Measurements from ENCODE around the gene YWHAE.
"Not testable (repeated sequence)": the region's sequence is repeated elsewhere in the genome, so short reads cannot be mapped to it uniquely, and the experiment has no call there.

Gene YWHAE

DNA sequence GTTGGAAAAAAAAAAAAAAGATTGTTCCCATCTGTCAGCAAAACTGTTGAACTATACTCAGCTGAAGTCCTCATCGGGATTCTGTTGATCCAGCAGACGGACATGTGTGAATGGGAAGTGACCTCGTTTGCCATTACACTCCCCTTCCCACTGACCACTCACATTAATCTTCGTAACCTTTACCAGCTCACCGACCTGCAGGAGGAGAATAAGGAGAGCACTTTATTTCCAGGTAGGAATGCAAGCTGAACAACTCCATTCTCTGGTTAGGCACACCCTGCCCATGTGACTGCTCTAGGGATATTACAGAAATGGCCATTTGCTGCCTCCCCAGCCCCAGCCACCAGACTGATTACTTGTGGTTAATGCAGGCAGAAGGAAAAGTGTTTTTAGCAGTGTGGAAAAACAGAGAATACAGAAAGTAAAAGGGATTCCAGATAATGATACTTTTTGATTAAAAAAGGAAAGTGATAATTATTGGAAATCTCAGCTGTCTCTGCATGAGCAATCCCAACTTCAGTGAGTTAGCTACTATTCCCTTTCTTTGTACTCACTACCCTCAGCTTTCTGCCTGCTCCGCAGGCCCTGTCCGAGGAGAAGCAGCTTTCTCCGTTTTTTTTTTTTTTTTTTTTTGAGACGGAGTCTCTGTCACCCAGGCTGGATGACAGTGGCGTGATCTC lies 23.6 kb upstream of the YWHAE start:
- peaks cover 11% of the 10 kb centered on the region for H3K36me3 ChIP-seq (ENCODE audit: control insufficient read depth, insufficient read depth, low read length)
- H3K9ac ChIP-seq (ENCODE audit: low read depth, low read length): no peak overlapping the region
- no peaks in the 10 kb centered on the region for H3K27me3 ChIP-seq (ENCODE audit: control insufficient read depth, insufficient read depth, low read length)
- no peak overlapping the region for H3K4me3 ChIP-seq (ENCODE audit: low read depth, low read length)
- H3K4me1 ChIP-seq (ENCODE audit: control insufficient read depth, insufficient read depth, low read length): no peaks in the 10 kb centered on the region
- H3K9me3 ChIP-seq (ENCODE audit: control insufficient read depth, insufficient read depth, low read length): no peaks in the 10 kb centered on the region

DNA sequence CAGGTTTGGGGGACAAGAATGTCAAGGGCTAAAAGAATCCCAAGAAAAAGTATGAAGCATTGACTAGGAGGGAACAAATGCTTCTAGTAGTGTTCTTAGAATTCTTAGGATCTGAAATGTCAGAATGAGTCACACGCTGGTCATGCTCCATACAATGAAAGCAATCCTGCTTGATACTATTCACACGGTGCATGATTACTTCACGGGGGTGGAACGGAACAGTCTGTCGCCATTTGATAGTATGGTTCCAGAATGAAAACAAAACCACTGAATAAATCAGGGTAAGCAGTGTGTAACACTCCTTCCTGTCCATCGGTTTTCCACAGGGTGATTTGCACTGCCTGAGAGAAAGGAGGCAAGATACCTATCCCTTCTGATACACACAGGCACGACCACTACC lies 22.9 kb upstream of the YWHAE start:
- Histone ChIP-seq H3K27me3 (ENCODE audit: control insufficient read depth, insufficient read depth, low read length) (no peaks in the 10 kb centered on the region), H3K9ac (ENCODE audit: low read depth, low read length) (no peak overlapping the region), H3K4me3 (ENCODE audit: low read depth, low read length) (no peak overlapping the region), H3K36me3 (ENCODE audit: control insufficient read depth, insufficient read depth, low read length) (peaks cover 11% of the 10 kb centered on the region), H3K4me1 (ENCODE audit: control insufficient read depth, insufficient read depth, low read length) (no peaks in the 10 kb centered on the region), H3K9me3 (ENCODE audit: control insufficient read depth, insufficient read depth, low read length) (no peaks in the 10 kb centered on the region)

DNA sequence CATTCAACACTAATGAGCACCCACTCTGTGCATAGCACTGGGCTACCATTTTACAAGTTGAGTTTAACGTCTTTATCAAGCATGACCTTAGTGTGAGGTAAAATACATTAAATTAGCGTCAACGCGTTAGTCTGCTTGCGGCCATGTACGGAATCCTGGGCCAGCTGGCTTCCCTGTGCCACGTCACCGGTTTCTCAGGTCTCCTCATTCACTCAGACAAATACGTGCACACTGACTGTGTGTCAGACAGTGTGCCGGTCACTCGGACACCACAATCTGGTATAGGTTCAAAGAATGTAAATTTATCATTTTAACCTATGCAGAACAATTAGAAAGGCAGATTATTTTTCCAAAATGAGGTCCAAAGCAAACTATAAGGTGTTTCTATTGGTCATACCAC lies 21.4 kb upstream of the YWHAE start:
- H3K27me3 ChIP-seq (ENCODE audit: control insufficient read depth, insufficient read depth, low read length): no peaks in the 10 kb centered on the region
- H3K9ac ChIP-seq (ENCODE audit: low read depth, low read length): no peak overlapping the region
- H3K9me3 ChIP-seq (ENCODE audit: control insufficient read depth, insufficient read depth, low read length): no peaks in the 10 kb centered on the region
- H3K36me3 ChIP-seq (ENCODE audit: control insufficient read depth, insufficient read depth, low read length): peaks cover 11% of the 10 kb centered on the region
- H3K4me1 ChIP-seq (ENCODE audit: control insufficient read depth, insufficient read depth, low read length): no peaks in the 10 kb centered on the region
- no peak overlapping the region for H3K4me3 ChIP-seq (ENCODE audit: low read depth, low read length)

DNA sequence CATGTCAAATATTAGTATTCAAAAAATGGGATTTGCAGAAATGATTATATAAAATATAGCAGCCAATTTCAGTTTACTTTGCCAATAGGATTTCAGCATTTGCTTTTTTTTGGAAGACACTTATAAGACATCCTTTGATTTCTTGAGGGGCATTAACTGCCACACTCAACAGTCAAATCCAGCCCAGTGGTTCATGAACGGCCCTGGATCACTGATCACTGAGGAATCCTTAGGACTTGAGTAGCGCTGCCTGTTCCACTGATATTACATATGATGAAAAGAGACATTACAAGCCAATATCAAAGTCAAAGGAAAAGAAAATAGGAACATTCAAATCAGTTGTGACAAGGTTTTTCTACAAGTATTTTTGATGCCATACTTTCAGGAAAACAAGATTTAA lies 21.0 kb upstream of the YWHAE start:
- H3K27me3 ChIP-seq (ENCODE audit: control insufficient read depth, insufficient read depth, low read length): no peaks in the 10 kb centered on the region
- no peak overlapping the region for H3K9ac ChIP-seq (ENCODE audit: low read depth, low read length)
- no peak overlapping the region for H3K4me3 ChIP-seq (ENCODE audit: low read depth, low read length)
- peaks cover 11% of the 10 kb centered on the region for H3K36me3 ChIP-seq (ENCODE audit: control insufficient read depth, insufficient read depth, low read length)
- H3K4me1 ChIP-seq (ENCODE audit: control insufficient read depth, insufficient read depth, low read length): no peaks in the 10 kb centered on the region
- H3K9me3 ChIP-seq (ENCODE audit: control insufficient read depth, insufficient read depth, low read length): no peaks in the 10 kb centered on the region

DNA sequence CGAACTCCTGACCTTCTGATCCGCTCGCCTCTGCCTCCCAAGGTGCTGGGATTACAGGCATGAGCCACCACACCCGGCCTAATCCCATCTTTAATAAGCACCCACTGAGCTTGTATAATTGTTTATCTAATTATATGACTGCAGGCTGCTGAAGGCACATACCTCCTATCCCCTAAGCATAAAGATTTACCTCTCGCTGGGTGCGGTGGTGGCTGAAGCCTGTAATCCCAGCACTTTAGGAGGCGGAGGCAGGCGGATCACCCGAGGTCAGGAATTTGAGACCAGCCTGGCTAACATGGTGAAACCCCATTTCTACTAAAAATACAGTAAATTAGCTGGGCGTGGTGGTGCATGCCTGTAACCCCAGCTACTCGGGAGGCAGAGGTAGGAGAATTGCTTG lies 20.1 kb upstream of the YWHAE start:
- Histone ChIP-seq H3K4me1 (ENCODE audit: control insufficient read depth, insufficient read depth, low read length) (no peaks in the 10 kb centered on the region), H3K4me3 (ENCODE audit: low read depth, low read length) (no peak overlapping the region), H3K9me3 (ENCODE audit: control insufficient read depth, insufficient read depth, low read length) (no peaks in the 10 kb centered on the region), H3K36me3 (ENCODE audit: control insufficient read depth, insufficient read depth, low read length) (peaks cover 11% of the 10 kb centered on the region), H3K9ac (ENCODE audit: low read depth, low read length) (no peak overlapping the region), H3K27me3 (ENCODE audit: control insufficient read depth, insufficient read depth, low read length) (no peaks in the 10 kb centered on the region)

DNA sequence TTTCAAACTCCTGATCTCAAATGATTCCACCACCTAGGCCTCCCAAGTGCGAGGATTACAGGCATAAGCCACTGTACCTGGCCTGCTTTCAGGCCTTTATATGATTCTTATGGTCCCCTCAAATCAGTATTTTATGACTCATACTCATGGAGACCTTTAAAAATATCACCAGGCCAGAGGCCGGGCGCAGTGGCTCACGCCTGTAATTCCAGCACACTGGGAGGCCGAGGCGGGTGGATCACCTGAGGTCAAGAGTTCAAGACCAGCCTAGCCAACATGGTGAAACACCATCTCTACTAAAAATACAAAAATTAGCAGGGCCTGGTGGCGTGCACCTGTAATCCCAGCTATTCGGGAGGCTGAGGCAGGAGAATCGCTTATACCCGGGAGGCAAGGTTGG lies 18.5 kb upstream of the YWHAE start:
- H3K9me3 ChIP-seq (ENCODE audit: control insufficient read depth, insufficient read depth, low read length); H3K4me3 ChIP-seq (ENCODE audit: low read depth, low read length); H3K27me3 ChIP-seq (ENCODE audit: control insufficient read depth, insufficient read depth, low read length); H3K9ac ChIP-seq (ENCODE audit: low read depth, low read length); H3K36me3 ChIP-seq (ENCODE audit: control insufficient read depth, insufficient read depth, low read length); H3K4me1 ChIP-seq (ENCODE audit: control insufficient read depth, insufficient read depth, low read length): not testable (repeated sequence)

DNA sequence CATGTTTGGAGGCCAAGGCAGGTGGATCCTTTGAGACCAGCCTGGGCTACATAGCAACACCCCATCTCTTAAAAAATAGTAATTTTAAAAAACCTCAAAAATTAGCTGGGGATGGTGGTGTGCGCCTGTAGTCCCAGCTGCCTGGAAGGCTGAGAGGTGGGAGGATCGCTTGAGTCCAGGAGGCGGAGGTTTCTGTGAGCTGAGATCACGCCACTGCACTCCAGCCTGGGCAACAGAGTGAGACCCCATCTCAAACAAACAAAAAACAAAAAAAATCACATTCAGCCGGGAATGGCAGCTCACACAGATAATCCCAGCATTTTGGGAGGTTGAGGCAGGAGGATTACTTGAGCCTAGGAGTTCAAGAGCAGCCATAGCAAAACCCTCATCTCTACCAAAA lies 16.4 kb upstream of the YWHAE start:
- no peaks in the 10 kb centered on the region for H3K27me3 ChIP-seq (ENCODE audit: control insufficient read depth, insufficient read depth, low read length)
- H3K36me3 ChIP-seq (ENCODE audit: control insufficient read depth, insufficient read depth, low read length): peaks cover 1% of the 10 kb centered on the region
- no peak overlapping the region for H3K4me3 ChIP-seq (ENCODE audit: low read depth, low read length)
- H3K9me3 ChIP-seq (ENCODE audit: control insufficient read depth, insufficient read depth, low read length): no peaks in the 10 kb centered on the region
- H3K9ac ChIP-seq (ENCODE audit: low read depth, low read length): no peak overlapping the region
- H3K4me1 ChIP-seq (ENCODE audit: control insufficient read depth, insufficient read depth, low read length): no peaks in the 10 kb centered on the region

DNA sequence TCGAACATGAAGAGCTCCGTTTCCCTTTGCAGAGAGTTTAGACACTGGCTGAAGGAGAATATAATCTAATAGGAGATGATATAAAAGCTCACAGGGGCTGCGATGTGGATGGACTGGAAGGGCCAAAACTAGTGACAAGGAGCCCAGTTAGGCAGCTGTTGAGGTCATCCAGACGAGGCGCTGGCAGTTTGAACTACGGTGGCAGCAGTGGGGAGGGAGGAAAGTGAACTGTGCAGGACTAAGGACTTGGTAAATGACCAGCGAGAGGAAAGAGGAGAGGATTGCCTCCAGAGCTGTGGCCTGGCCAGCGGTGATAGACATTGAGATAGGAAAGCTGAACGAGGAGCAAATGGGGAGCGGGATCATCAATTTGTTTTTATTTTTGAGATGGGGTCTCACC lies 14.6 kb upstream of the YWHAE start:
- no peaks in the 10 kb centered on the region for H3K27me3 ChIP-seq (ENCODE audit: control insufficient read depth, insufficient read depth, low read length)
- H3K9me3 ChIP-seq (ENCODE audit: control insufficient read depth, insufficient read depth, low read length): no peaks in the 10 kb centered on the region
- no peaks in the 10 kb centered on the region for H3K36me3 ChIP-seq (ENCODE audit: control insufficient read depth, insufficient read depth, low read length)
- no peak overlapping the region for H3K9ac ChIP-seq (ENCODE audit: low read depth, low read length)
- H3K4me3 ChIP-seq (ENCODE audit: low read depth, low read length): no peak overlapping the region
- no peaks in the 10 kb centered on the region for H3K4me1 ChIP-seq (ENCODE audit: control insufficient read depth, insufficient read depth, low read length)

DNA sequence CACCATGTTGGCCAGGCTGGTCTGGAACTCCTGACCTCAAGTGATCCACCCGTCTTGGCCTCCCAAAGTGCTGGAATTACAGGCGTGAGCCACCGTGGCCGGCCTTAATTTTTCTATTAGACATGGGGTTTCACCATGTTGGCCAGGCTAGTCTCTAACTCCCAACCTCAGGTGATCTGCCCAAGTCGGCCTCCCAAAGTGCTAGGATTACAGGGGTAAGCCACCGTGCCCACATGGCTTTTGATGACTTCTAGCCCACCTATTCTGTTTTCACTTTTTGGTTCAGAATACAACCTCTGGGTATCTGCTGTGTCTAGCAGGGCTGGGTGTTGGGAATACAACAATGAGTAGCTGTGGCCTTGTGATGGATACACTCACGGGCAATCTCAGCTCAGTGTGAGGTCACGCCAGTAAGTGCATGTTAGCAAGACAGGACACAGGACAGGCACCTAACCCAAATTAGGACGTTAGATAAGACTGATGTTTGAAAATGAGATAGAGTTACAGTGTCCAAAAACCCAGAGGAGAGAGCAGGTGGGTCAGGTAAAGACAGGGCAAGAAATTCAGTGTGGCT lies 14.1 kb upstream of the YWHAE start:
- Histone ChIP-seq H3K36me3 (ENCODE audit: control insufficient read depth, insufficient read depth, low read length) (no peaks in the 10 kb centered on the region), H3K9ac (ENCODE audit: low read depth, low read length) (no peak overlapping the region), H3K4me1 (ENCODE audit: control insufficient read depth, insufficient read depth, low read length) (no peaks in the 10 kb centered on the region), H3K27me3 (ENCODE audit: control insufficient read depth, insufficient read depth, low read length) (no peaks in the 10 kb centered on the region), H3K9me3 (ENCODE audit: control insufficient read depth, insufficient read depth, low read length) (no peaks in the 10 kb centered on the region), H3K4me3 (ENCODE audit: low read depth, low read length) (no peak overlapping the region)

DNA sequence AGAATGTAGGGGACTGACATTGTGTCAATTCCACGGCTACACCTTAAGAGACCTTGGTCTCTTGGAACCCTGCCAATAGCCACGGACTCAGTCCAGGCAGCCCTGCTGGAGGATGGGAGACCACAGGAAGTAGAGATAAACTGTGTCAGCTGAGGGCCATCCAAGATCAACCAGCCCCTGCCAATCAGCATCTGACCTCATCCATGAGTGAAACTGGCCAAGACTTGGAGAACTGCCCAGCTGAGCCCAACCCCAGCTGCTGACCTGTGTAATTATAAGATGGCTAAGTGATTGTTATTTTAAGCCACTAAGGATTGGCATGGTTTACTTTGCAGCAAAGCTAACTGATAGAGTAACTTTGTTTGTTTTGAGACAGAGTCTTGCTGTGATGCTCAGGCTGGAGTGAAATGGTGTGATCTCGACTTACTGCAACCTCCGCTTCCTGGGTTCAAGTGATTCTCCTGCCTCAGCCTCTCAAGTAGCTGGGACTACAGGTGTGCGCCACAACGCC lies 13.3 kb upstream of the YWHAE start:
- Histone ChIP-seq H3K4me1 (ENCODE audit: control insufficient read depth, insufficient read depth, low read length) (no peaks in the 10 kb centered on the region), H3K9ac (ENCODE audit: low read depth, low read length) (no peak overlapping the region), H3K9me3 (ENCODE audit: control insufficient read depth, insufficient read depth, low read length) (no peaks in the 10 kb centered on the region), H3K36me3 (ENCODE audit: control insufficient read depth, insufficient read depth, low read length) (no peaks in the 10 kb centered on the region), H3K4me3 (ENCODE audit: low read depth, low read length) (no peak overlapping the region), H3K27me3 (ENCODE audit: control insufficient read depth, insufficient read depth, low read length) (no peaks in the 10 kb centered on the region)

DNA sequence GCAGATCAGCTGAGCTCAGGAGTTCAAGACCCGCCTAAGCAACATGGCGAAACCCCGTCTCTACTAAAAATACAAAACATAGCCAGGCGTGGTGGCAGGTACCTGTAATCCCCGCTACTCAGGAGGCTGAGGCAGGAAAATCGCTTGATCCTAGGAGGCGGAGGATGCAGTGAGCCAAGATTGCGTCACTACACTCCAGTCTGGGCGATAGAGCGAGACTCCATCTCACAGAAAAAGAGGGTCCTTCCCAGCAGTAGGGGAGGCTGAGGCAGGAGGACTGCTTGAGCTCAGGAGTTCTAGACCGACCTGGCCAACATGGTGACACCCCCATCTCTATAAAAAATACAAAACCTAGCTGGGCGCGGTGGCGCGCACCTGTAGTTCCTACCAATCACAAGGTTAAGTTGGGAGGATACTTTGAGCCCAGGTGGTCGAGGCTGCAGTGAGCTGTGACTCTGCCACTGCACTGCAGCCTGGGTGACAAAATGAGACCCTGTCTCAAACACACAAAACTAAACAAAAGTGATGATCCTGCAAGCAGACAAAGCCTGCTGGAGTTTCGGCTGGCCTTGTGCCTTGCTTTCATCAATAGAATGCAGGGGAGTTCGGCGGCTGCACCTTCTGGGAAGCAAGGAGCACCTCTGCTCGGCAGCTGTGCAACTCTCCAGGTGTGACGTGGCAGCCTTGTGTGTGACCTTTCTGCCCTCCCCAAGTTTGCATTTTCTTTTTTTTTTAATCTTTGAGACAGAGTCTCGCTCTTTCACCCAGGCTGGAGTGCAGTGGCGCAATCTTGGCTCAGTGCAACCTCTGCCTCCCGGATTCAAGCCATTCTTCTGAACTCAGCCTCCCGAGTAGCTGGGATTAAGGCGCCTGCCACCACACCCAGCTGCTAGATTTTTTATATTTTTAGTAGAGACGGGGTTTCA lies 12.4 kb upstream of the YWHAE start:
- H3K27me3 ChIP-seq (ENCODE audit: control insufficient read depth, insufficient read depth, low read length): no peaks in the 10 kb centered on the region

DNA sequence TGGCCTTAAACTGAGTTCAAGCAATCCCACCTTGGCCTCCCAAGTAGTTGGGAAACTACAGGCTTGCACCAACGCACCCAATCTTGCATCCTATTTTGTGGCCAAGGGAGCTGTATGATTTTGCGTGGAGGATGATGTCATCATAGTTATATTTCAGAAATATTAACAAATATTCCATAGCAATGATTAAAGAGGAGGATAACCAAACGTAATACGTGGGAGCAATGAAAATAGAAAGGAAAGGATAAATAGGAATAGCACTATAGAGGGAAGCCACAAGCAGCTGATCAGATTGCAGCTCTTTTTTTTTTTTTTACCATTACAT lies 2.2 kb upstream of the YWHAE start:
- Histone ChIP-seq H3K9me3 (ENCODE audit: control insufficient read depth, insufficient read depth, low read length) (no peaks in the 10 kb centered on the region), H3K4me1 (ENCODE audit: control insufficient read depth, insufficient read depth, low read length) (peaks cover 4% of the 10 kb centered on the region), H3K4me3 (ENCODE audit: low read depth, low read length) (no peak overlapping the region), H3K9ac (ENCODE audit: low read depth, low read length) (no peak overlapping the region), H3K27me3 (ENCODE audit: control insufficient read depth, insufficient read depth, low read length) (no peaks in the 10 kb centered on the region), H3K36me3 (ENCODE audit: control insufficient read depth, insufficient read depth, low read length) (no peaks in the 10 kb centered on the region)

More for the DNA sequence above, 12.4 kb upstream of the YWHAE start:
- Histone ChIP-seq H3K36me3 (ENCODE audit: control insufficient read depth, insufficient read depth, low read length) (no peaks in the 10 kb centered on the region), H3K4me1 (ENCODE audit: control insufficient read depth, insufficient read depth, low read length) (no peaks in the 10 kb centered on the region), H3K9me3 (ENCODE audit: control insufficient read depth, insufficient read depth, low read length) (no peaks in the 10 kb centered on the region), H3K4me3 (ENCODE audit: low read depth, low read length) (no peak overlapping the region), H3K9ac (ENCODE audit: low read depth, low read length) (no peak overlapping the region)

Data from iPS-15b (cell line).